ENCODE data around the gene IFRD1. TPM values are rescaled to one million over a fixed set of nuclear protein-coding genes. Genes with fewer than 3 reads are reported as not detected.

The IFRD1 gene
- total and polyA plus RNA-seq, 2 donors (not counting 3 experiments of a cell fraction or from before 2014, with no cell fraction given) = 16.8 to 43.3 TPM

GRCh38 chr7:112431803-112432202, 18.5 kb upstream of the IFRD1 start:
- Histone ChIP-seq H3K4me2 (ENCODE audit: insufficient read depth, low read length) (no peak overlapping the region), H3K9me3 (replicated peaks; ENCODE audit: control insufficient read depth, insufficient read depth, low read length) (no peaks in the 10 kb centered on the region), H2AFZ (ENCODE audit: low read depth, low read length) (no peak overlapping the region), H3K79me2 (ENCODE audit: control insufficient read depth, insufficient read depth, low read length) (no peaks in the 10 kb centered on the region), H3K27me3 (ENCODE audit: control insufficient read depth in 2 of 2, insufficient read depth in 2 of 2, low read length in 2 of 2) (no peaks in the 10 kb centered on the region), H3K9ac (replicated peaks; ENCODE audit: extremely low read depth, insufficient read depth, low read length) (no peak overlapping the region), H3K4me3 (replicated peaks in 1 of 3; ENCODE audit: insufficient read depth in 1 of 3, low read depth in 1 of 3, low read length in 3 of 3) (no peak overlapping the region), H3K4me1 (ENCODE audit: control insufficient read depth, extremely low read depth, insufficient read depth, low read length) (no peaks in the 10 kb centered on the region), H4K20me1 (replicated peaks; ENCODE audit: control insufficient read depth, extremely low read depth, insufficient read depth, low read length) (no peaks in the 10 kb centered on the region), H3K36me3 (ENCODE audit: control insufficient read depth in 2 of 2, extremely low read depth in 1 of 2, insufficient read depth in 2 of 2, low read length in 2 of 2) (no peaks in the 10 kb centered on the region), H3K27ac (ENCODE audit: insufficient read depth, low read depth, low read length) (no peak overlapping the region), H3K9me1 (replicated peaks; ENCODE audit: control insufficient read depth, extremely low read depth, insufficient read depth, low read length) (no peaks in the 10 kb centered on the region)
- TF ChIP-seq, protein P1, sequence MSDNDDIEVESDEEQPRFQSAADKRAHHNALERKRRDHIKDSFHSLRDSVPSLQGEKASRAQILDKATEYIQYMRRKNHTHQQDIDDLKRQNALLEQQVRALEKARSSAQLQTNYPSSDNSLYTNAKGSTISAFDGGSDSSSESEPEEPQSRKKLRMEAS (IDR thresholded peaks at IDR 0.05; ENCODE audit: insufficient read depth, insufficient read length) = no peak
- no peak for TF ChIP-seq CTCF (IDR thresholded peaks at IDR 0.05; ENCODE audit: extremely low read depth in 1 of 2, insufficient read depth in 1 of 2, low read depth in 1 of 2, low read length in 2 of 2)
- no peak for TF ChIP-seq EZH2 (IDR thresholded peaks at IDR 0.05; ENCODE audit: borderline replicate concordance, low read depth, low read length, severe bottlenecking)
- no peak for TF ChIP-seq JUN (IDR thresholded peaks at IDR 0.05; ENCODE audit: borderline replicate concordance, insufficient read depth, insufficient read length, low read depth)
- TF ChIP-seq POLR2A (IDR thresholded peaks at IDR 0.05; ENCODE audit: low read depth, low read length) = no peak
- TF ChIP-seq FOS (IDR thresholded peaks at IDR 0.05; ENCODE audit: borderline replicate concordance, insufficient read depth, low read length) = no peak
- TF ChIP-seq POLR2AphosphoS5 (IDR thresholded peaks at IDR 0.05; ENCODE audit: insufficient read depth, low read depth, low read length) = no peak
- no peak for TF ChIP-seq GATA2 (IDR thresholded peaks at IDR 0.05; ENCODE audit: insufficient read depth, insufficient read length, low read depth, low read length)
- no peak for TF ChIP-seq MYC (IDR thresholded peaks at IDR 0.05; ENCODE audit: low read depth, low read length)
- DNase-seq (ENCODE audit: low read depth, low spot score) = no peak
- intact Hi-C loops (cut with micrococcal nuclease) (no loop called here), dilution Hi-C loops (cut with MboI; ENCODE audit: extremely low pct_ligation_motif_present, low sequenced_read_pairs) (no loop called here)
- ChIA-PET POLR2A (no interaction called here), CTCF (no interaction called here)
- FAIRE-seq = peak; percentile 8
- no TSS peak for BruUV-seq (replicated peaks)
